ENCODE measurements around the gene CHI3L1. TPM values are rescaled to one million over a fixed set of nuclear protein-coding genes. Genes with fewer than 3 reads are reported as not detected.

Gene CHI3L1
- total RNA-seq, 3 donors from 2014 or later, result 14.2 to 638 (median 426) TPM

DNA sequence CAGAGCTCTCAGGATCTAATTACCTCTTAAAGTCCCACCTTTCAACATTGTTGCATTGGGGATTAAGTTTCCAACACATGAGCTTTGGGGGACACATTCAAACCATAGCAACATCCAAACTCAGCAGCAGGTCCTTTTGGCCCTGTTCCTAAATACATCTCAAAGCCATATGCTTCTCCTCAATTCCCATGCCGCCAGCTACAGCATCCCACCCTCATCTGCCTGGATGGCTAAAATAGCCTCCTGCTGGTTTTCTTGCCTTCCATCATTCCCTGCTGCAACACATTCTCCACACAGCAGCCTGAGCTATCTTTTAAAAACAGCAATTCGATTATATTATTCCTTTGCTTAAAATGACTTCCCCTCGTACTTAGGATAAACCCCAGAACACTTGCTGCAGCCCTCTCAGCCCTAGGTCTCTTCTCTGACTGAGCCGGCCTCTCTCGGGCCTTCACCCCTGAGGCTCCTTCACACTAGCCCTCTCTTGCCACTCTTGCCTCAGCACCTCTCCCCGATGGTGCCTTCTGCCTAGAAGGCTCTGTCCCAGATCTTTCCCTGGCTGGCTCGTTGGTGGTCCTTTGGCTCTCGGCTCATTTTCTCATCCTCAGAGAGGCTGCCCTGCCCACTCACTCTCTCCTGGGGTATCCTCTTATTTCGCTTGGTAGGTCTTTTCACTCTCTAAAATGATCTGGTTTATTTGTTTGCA lies 27.4 kb downstream of the CHI3L1 start:
- Histone ChIP-seq H3K4me1 (no peaks in the 10 kb centered on the region), H3K4me3 (no peak overlapping the region), H3K9me3 (no peaks in the 10 kb centered on the region), H3K27ac (no peak overlapping the region), H3K36me3 (no peaks in the 10 kb centered on the region), H3K27me3 (no peaks in the 10 kb centered on the region)
- intact Hi-C loops (cut with DNase I; ENCODE audit: low total_unique reads), result no loop called here
- DNase-seq (ENCODE audit: low spot score in 2 of 2), result no peak
- no peak for TF ChIP-seq POLR2A (IDR thresholded peaks at IDR 0.05)
- TF ChIP-seq, protein P1, sequence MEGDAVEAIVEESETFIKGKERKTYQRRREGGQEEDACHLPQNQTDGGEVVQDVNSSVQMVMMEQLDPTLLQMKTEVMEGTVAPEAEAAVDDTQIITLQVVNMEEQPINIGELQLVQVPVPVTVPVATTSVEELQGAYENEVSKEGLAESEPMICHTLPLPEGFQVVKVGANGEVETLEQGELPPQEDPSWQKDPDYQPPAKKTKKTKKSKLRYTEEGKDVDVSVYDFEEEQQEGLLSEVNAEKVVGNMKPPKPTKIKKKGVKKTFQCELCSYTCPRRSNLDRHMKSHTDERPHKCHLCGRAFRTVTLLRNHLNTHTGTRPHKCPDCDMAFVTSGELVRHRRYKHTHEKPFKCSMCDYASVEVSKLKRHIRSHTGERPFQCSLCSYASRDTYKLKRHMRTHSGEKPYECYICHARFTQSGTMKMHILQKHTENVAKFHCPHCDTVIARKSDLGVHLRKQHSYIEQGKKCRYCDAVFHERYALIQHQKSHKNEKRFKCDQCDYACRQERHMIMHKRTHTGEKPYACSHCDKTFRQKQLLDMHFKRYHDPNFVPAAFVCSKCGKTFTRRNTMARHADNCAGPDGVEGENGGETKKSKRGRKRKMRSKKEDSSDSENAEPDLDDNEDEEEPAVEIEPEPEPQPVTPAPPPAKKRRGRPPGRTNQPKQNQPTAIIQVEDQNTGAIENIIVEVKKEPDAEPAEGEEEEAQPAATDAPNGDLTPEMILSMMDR (IDR thresholded peaks at IDR 0.05), result no peak
- TF ChIP-seq POLR2AphosphoS5 (IDR thresholded peaks at IDR 0.05), result no peak

DNA sequence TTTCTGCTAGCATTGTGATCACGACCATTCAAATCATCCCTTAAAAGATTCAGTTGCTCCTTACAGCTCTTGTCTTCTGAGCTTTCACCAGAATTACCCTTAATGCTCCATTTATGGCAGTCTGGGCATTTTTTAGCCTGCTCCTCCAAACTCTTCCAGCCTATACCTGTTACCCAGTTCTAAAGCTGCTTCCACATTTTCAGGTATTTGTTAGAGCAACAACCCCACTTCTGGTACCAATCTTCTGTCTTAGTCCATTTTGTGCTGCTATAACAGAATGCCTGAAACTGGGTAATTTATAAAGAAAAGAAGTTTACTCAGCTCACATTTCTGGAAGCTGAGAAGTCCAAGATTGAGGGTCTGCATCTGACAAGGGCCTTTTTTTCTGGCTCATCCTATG lies 28.1 kb downstream of the CHI3L1 start:
- Histone ChIP-seq H3K4me1 (peaks cover 0 to 6% of the 10 kb centered on the region in 2 donors), H3K9me3 (no peaks in the 10 kb centered on the region), H3K4me3 (no peak overlapping the region), H3K36me3 (no peaks in the 10 kb centered on the region), H3K27me3 (no peaks in the 10 kb centered on the region), H3K27ac (no peak overlapping the region)
- intact Hi-C loops (cut with DNase I; ENCODE audit: low total_unique reads), result no loop called here
- DNase-seq (ENCODE audit: low spot score in 2 of 2), result no peak
- TF ChIP-seq, protein P1 (IDR thresholded peaks at IDR 0.05), result no peak
- no peak for TF ChIP-seq POLR2A (IDR thresholded peaks at IDR 0.05)
- no peak for TF ChIP-seq POLR2AphosphoS5 (IDR thresholded peaks at IDR 0.05)

DNA sequence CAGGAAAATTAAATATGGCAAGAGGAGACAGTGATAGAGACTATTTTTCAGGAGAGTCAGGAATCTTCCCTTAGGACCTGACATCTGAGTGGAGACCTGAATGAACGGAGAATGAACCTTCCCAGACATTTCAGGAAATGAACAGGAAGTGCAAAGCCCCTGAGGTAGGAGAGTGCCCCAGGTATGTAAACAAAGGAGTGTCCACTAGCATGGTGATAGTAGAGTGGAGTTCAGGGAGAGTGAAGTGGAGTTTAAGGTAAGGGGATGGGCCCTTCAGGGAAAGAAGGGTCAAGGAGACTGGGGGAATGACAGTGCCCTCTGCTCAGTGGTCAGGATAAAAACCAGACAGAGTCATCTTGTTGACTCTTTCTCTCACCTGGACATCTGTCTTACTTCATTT lies 30.2 kb downstream of the CHI3L1 start:
- Histone ChIP-seq H3K9me3 (no peaks in the 10 kb centered on the region), H3K36me3 (no peaks in the 10 kb centered on the region), H3K27ac (peak overlapping the region; percentile 17 to 92), H3K27me3 (no peaks in the 10 kb centered on the region), H3K4me1 (peaks cover 0 to 8% of the 10 kb centered on the region in 2 donors), H3K4me3 (no peak overlapping the region)
- intact Hi-C loops (cut with DNase I; ENCODE audit: low total_unique reads), result no loop called here
- no peak for DNase-seq (ENCODE audit: low spot score in 2 of 2)
- TF ChIP-seq, protein P1 (IDR thresholded peaks at IDR 0.05), result no peak
- TF ChIP-seq POLR2A (IDR thresholded peaks at IDR 0.05) (no peak), POLR2AphosphoS5 (IDR thresholded peaks at IDR 0.05) (no peak)

DNA sequence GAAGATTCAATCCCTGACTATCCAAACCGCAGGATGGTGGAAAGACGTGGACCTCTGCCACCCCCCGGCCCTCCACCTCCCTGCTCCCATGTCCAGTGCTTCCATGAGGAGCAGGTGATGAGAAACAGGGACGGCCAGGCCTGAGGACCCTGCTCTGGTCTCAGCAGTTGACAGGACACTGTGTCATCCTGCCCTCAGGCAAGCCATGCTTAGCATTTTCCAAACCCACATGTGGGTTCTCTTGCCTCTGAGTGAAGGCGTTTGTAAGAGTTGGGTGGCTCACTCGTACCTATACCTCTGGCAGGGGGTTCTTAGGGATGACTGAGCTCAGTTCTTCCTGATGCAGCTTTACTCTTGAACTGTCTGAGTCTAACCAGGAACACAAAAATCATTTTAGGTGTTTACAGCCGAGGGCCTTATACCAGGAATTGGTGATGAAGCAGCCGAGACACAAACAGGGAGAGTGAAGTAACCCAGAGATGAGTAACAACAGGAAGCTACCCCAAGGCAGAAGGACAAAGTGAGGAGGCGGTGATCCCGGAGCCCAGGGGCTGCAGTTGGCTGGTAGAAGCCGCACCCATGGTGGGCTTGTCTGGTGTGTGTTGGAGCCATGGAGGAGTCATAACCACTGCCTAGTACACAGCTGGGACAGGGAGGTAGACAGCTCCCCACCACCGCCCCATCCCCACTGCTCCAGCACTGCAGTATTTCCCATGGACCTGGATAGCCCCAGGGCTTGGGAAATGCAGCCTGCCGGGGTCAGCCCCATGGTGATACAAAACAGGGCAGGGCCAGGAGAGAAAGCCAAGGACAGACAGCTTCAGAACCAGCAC lies 32.3 kb downstream of the CHI3L1 start:
- H3K27ac ChIP-seq, result peak overlapping the region; percentile 86 to 92
- H3K27me3 ChIP-seq, result no peaks in the 10 kb centered on the region
- no peaks in the 10 kb centered on the region for H3K36me3 ChIP-seq
- intact Hi-C loops (cut with DNase I; ENCODE audit: low total_unique reads), result no loop called here
- DNase-seq (ENCODE audit: low spot score in 2 of 2), result peak in 1 of 2 donors; percentile 83
- H3K4me3 ChIP-seq, result no peak overlapping the region
- H3K9me3 ChIP-seq, result no peaks in the 10 kb centered on the region
- H3K4me1 ChIP-seq, result peaks cover 0 to 8% of the 10 kb centered on the region in 2 donors
- TF ChIP-seq POLR2AphosphoS5 (IDR thresholded peaks at IDR 0.05) (peak in 1 of 3 donors; percentile 27), POLR2A (IDR thresholded peaks at IDR 0.05) (no peak)
- TF ChIP-seq, protein P1 (IDR thresholded peaks at IDR 0.05), result no peak
